T-helper 22 cell (primary cell): ENCODE data around the gene TEX10.
"Not testable (repeated sequence)": the region's sequence is repeated elsewhere in the genome, so short reads cannot be mapped to it uniquely, and the experiment has no call there.

Experiments used
- DNase-seq: peaks from one replicate; pipeline ENCODE4 v3.0.0-alpha.2; 2020; ENCODE audit warnings: low read depth

Gene TEX10

GRCh38 chr9:100352727-100353505, at the start of gene TEX10:
Gene TEX10 (minus strand): TSS chr9:100352942. CDS start chr9:100349363, 3,579 bp downstream.
- DNase-seq = peak; percentile 70

DNA sequence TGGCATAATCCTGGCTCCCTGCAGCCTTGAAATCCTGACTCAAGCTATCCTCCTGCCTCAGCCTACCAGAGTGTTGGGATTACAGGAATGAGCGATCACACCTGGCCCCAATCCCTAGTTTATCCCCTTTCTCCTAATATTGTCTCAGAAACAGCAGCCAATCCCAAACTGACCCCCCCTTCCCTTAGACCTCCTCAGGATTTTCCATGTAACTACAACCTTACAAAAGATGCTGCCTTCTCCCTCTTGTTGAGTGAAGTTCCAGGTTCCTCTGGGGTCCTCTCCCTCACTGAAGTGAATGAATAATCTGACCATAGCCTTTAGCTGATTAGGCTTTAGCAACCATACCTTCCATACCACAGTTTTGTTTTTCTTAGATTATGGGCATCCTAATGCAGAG, 48.3 kb upstream of the TEX10 start:
- DNase-seq = no peak

- no peak for DNase-seq
Measured at GRCh38 chr9:100397529-100398266, 45.0 kb upstream of the TEX10 start.

DNA sequence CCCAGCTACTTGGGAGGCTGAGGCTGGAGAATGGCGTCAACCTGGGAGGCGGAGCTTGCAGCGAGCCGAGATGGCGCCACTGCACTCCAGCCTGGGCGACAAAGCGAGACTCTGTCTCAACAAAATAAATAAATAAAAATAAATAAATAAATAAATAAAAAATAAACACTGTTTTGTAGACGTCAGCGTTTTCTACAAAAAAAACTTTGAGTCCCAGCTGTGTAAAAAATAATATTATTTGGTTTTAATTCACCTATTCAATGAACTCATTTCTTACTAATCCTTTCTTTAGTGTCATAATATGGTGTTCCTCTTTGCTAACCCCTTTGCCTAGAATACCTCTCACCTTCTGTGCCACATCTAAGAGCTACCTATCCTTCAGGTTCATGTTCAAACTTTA, 44.0 kb upstream of the TEX10 start:
- DNase-seq = no peak

DNA sequence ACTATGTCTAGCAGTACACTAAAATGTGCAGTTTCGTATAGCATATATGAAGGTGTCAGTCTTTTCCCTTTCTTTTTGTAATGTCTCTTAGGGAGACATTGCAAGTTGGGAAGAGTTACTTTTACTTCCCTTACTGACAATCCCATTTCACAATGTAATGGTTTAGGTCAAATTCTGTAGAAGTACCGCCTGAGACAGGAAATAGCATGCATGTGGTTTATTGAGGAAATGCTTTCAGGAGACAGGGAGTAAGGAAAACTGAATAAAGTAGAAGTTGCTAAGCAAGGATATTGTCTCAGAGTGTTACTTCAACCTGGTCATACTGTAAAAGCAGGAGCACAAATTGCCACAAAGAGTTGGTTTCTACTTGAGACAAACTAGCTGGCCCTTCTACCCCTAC, 42.1 kb upstream of the TEX10 start:
- no peak for DNase-seq

- no peak for DNase-seq
Measured at GRCh38 chr9:100394032-100394695, 41.4 kb upstream of the TEX10 start.

GRCh38 chr9:100392989-100393388, 40.2 kb upstream of the TEX10 start:
- DNase-seq = not testable (repeated sequence)

DNA sequence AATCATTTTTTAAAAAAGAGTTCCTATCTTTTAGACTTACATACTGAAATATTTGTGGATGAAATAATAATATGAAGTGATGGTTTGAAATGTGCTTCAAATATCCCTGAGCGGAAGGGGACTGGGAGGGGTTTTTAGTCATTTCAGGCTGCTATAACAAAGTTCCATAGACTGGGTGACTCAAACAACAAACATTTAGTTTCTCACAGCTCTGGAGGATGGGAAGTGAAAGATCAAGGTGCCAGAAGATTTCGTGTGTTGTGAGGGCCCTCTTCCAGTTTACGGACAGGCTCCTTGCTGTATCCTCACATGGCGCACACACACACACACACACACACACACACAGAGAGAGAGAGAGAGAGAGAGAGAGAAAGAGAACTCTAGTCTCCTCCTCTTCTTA, 27.1 kb upstream of the TEX10 start:
- no peak for DNase-seq

DNA sequence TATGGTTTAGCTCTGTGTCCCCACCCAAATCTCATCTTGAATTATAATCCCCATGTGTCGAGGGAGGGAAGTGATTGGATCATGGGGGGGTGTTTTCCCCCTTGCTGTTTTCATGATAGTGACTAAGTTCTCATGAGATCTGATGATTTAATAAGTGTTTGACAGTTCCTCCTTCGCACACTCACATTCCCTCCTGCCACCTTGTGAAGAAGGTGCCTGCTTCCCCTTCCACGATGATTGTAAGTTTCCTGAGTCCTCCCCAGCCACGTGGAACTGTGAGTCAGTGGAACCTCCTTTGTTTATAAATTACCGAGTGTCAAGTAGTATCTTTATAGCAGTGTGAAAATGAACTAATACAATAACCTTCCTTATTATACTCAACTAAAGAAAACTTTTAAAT, 24.3 kb upstream of the TEX10 start:
- no peak for DNase-seq

DNA sequence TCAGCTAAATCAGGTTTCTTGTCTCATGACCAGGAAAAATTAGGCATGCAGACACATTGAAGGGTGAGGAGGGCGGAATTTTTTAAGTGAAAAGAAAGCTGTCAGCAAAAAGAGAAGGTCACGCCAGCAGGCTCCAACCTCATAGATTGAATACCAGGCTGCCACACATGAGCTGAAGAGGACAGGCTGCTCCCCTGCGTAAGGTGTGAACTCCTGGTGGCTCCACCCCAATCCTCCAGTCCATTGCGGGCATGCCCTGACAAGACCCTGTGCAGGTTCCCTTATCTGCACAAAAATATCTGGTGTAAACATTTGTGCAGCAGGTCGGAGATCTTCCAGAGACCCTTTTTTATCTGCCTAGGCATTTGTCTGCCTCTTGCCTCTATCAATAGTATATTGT, 22.9 kb upstream of the TEX10 start:
- no peak for DNase-seq

- no peak for DNase-seq
Measured at GRCh38 chr9:100372648-100373047, 19.9 kb upstream of the TEX10 start.

GRCh38 chr9:100370064-100370723, 17.5 kb upstream of the TEX10 start:
- no peak for DNase-seq

- DNase-seq = no peak
Measured at GRCh38 chr9:100368672-100369071, 15.9 kb upstream of the TEX10 start.

DNA sequence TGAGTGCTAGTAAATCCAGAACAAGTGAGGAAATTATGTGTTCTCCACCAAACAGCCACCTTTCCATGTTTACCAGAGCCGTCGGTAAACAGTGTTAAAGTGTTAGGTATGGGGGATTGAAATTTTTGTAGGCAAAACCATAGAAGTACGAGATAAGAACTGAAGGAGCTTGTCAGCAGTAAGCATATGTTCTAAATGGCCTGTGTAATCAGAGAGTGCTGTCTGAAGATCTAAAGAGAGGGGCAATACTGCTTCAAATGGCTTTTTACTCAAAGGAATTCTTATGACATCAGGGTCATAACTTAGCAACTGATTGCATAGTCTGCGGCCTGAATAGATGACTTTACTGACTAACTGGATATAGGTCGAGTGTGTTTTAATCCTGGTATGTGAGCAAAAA, 13.4 kb upstream of the TEX10 start:
- no peak for DNase-seq

DNA sequence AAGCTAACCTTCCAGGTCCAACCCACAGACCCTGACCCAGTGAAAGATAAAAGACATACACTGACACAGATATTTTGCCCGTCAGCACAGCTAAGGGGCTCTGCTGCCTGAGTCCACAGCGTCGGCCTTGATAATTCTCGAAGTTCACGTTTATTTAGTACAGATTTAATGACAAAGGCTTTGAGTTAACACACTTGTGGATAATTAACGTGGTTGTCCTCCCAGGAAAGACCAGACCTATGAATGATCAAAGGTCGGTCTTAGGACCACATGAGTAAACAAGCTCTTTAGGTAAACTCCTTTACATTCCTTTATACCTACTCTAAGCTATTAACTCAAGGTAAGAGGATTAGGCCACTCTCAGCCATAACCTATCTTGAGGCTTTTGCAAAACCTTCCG, 11.3 kb upstream of the TEX10 start:
- DNase-seq = no peak

- DNase-seq = no peak
Measured at GRCh38 chr9:100359057-100359456, 6.3 kb upstream of the TEX10 start.

GRCh38 chr9:100357501-100357900, 4.8 kb upstream of the TEX10 start:
- no peak for DNase-seq

DNA sequence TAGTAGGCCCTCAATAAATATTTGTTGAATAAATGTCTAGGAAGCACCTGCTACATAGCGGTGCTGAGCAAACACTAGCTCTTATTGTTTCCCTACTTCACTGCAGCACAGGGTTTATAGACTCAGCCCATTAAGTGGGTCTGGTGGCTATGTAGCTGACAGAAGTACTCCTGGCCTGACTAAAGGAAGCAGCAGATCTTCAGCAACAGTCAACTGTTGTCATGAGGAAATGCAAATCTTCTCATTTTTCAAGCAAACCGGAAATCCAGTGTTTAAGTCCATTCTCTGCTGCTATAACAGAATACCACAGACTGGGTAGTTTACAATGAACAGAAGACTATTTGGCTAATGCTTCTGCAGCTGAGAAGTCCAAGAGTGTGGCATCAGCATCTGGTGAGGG, 2.8 kb upstream of the TEX10 start:
- DNase-seq = no peak

- no peak for DNase-seq
Measured at GRCh38 chr9:100354121-100354800, 1.5 kb upstream of the TEX10 start.

DNA sequence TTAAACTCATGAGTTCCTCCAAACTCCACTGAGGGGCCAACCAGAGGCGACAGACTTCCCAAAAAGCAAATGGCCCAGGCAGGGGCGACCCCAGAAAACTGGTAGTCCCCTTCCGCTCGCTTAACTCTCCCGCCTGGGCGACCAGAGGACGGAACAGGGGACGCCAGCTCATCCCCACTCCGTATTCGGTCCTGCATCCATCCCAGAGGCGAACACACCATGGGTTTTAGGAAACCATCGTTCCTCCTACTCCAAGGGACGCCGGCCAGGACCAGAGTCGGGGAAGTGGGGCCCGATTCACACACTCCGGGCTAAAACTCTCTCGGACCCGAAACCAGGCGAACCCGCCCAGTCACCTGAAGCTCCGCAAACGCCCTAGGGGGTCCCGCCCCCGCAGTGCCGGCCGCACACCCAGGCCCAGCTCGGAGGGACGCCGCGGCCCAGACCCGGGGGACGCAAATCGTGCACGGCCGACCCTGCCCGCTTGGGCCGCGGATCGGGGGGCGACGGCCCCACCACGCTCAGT, 478 bp downstream of the TEX10 start:
- DNase-seq = no peak

DNA sequence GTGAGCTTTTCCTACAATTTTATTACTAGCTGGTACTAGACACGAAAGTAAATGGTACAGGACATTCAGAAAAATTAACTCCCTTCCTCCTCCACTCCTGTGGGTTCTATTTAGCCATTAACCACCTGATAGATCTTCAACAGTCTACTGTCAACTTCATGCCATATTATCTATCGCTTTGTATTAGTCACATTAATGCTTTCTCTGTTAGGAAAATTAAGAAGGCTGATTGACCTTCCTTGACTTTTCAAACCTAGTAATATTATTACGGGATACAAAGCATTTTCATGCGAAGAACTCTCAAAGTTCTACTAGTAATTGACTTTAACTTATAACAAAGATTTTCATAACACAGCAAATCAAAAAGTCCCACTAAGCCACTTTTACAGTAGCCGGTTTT, 1.2 kb downstream of the TEX10 start:
- no peak for DNase-seq

DNA sequence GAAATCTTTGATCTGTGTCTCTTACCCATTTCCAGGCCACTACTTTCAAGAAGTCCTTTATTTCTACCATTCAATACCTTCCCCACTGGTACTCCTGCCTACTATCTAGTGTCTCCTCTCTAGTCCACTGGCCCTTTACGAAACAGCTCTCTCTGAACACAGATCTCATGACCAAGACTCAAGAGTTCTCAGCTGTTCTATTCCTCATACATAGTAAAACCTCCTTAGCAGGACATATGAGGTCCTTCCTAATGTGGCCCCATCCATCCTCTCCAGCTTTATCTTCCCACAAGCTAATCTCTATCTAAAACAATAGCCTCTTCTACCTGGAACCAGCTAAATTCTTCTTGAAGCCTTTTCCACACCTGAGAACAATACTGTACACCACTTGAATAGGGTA, 2.6 kb downstream of the TEX10 start:
- no peak for DNase-seq
